GM18861 (cell line): ENCODE data around the gene RGPD5.
"Not testable (repeated sequence)": the region's sequence is repeated elsewhere in the genome, so short reads cannot be mapped to it uniquely, and the experiment has no call there.

ENCODE experiments used
- ATAC-seq: cut with Tn5 transposase; IDR thresholded peaks from one replicate; pipeline ENCODE4 v1.9.1; 2021; ENCODE audit not compliant: unreplicated experiment

RGPD5 gene

DNA sequence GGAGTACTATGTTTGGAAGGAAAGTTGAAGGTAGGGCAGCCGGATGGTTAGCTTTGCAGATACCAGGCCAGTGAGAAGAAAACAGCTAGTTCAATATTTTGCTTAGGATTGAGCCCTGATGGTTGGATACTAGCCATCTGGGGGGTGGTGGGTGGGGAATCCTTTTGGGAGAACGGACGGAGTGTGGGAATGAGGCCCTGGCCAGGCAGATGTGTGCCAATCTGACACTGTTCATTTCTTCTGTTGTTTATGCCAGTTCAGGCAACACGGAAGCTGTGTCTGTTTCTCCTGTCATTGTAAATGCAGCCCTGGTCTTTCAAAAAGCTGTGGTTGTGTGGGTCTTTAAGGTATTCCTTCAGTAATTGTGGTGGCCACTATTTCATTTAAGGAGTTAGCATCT, 96.9 kb downstream of the RGPD5 start:
- ATAC-seq: not testable (repeated sequence)

- not testable (repeated sequence) for ATAC-seq
Measured at GRCh38 chr2:109893736-109894135, 99.6 kb downstream of the RGPD5 start.

DNA sequence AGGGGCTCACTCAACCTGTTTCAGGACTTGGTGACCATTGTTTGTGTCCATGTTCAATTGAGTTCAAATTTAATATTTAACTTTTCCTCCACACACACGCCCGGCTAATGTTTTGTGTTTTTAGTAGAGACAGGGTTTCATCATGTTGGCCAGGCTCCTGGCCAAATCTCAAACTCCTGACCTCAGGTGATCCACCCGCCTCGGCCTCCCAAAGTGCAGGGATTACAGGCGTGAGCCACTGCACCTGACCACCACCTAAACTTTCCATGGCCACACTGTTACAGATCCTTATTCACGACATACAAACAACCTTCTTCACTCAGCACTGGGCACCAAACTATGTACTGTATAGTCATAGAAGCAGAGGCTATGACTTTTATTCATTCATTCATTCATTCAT, 100.0 kb downstream of the RGPD5 start:
- ATAC-seq: not testable (repeated sequence)

DNA sequence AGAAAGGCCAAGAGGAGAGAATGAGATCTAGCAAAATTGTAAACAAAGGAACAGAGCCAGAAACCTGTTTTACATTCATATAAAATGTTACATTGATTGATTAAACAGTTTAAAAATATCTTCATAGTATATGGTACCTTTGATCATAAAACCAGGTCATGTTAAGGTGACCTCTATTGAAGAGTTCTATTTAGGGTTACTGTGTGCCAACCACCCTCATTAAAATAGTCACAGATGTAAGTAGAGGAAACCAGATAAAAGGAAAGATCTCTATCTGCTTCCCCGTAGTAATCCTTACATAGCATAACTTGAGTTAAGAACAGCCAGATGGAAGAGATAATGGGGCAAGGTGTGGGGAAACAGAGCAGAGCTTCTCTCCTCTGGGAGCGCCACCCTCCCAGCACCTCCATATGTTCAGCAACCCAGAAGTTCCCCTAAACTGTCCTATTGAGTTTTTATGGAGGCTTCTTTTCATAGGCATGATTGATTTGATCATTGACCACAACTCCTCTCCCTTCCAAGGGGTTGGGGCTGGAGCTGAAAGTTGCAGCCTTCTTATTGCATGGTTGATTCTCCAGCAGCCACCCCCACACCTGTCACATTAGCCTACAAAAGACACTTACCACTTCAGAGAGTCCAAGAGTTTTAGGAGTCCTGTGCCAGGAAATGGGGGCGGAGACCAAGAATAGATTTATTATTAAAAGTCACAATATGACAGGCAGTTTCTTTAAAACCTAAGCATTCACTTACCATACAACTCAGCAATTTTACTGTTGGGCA, 101.2 kb downstream of the RGPD5 start:
- not testable (repeated sequence) for ATAC-seq

- ATAC-seq: peak; percentile 93
Measured at GRCh38 chr2:109896212-109896611, 102.1 kb downstream of the RGPD5 start.

GRCh38 chr2:109897769-109898461, 103.8 kb downstream of the RGPD5 start:
- not testable (repeated sequence) for ATAC-seq

DNA sequence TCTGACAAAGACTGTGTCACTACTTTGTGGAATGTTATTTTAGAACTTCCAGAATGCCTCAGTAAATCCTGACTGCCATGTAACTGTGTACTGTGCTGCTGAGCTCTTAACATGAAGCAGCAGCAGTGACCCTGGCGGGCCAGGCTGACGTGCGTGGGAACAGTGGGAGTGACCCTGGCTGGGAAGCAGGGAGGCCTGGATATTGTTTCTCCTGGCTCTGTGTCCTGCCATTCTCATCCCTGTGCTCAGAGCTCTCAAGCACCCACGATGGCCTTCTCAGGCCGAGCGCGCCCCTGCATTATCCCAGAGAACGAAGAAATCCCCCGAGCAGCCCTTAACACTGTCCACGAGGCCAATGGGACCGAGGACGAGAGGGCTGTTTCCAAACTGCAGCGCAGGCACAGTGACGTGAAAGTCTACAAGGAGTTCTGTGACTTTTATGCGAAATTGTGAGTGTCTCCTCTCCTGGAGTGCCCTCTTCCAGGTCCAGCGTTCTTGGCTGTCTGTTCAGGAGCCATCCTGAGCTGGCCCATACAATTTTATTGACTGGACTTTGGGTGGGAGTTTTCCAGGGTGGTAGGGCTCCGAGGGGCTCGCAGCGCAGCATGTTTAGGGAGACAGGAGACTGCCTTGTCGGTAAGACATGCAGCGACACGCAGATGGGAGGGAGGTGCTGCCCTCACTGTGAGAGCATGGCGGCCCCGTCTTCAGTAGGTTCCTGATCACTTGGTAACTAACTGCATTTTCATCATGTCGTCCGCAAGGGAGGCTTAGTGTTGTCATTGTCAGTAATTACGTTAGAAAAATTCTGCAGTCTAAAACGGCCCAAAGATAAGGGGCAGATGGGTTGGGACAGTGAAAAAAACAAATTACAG, 104.6 kb downstream of the RGPD5 start, which contains the start of gene LIMS3:
TSS of gene LIMS3 (plus strand) at position 227 of the 875 bp plus-strand sequence. CDS start at position 268, 41 bp downstream.
- ATAC-seq: not testable (repeated sequence)

GRCh38 chr2:109905796-109906195, 111.7 kb downstream of the RGPD5 start:
- ATAC-seq: peak; percentile 85
